ENCODE results near the gene CD300LG. TPM values are rescaled to one million over a fixed set of nuclear protein-coding genes. Genes with fewer than 3 reads are reported as not detected.

Gene CD300LG
- total and polyA plus RNA-seq, 4 donors = 1.1 to 6.8 (median 2.5) TPM

DNA sequence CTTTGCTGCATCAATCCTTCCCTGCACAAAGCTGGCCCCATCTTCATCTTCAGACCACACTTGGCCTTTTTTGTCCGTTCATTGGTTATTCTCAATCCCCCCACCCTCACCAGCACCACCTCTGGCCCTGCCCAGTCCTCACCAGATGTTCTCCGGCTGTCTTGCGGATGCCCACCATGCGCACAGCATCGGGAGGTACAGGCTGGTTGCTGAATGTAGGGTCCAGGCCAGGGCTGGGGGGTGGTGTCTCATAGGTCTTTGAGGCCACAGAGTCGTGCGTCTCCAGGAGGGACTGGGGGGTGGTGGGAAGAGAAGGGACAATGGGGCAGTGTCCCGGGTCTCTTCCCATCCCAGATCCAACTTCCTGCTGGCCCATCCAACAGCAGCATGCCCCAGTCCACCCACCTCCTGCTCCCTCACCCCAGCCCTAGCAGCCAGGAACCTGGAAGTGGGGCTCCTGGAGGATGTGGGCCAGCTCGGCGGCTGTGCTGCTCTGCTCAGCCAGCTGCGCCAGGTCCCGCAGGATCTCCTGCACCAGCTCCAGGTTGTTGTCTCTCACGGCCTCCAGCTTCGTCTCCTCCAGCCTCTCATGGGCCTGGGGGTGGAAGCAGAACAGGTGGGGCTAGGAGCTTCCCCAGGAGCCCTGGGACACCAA lies 35.9 kb downstream of the CD300LG start:
- Histone ChIP-seq H3K27me3 (ENCODE audit: control insufficient read depth in 3 of 3, insufficient read depth in 3 of 3, low read length in 2 of 3) (no peaks in the 10 kb centered on the region), H3K4me3 (no peak overlapping the region), H3K9ac (ENCODE audit: insufficient read depth in 1 of 2, low read length in 2 of 2) (no peak overlapping the region), H3K4me1 (ENCODE audit: control insufficient read depth in 5 of 5, insufficient read depth in 5 of 5, low read length in 5 of 5) (no peaks in the 10 kb centered on the region), H3K9me3 (ENCODE audit: control insufficient read depth in 4 of 4, insufficient read depth in 3 of 4, low read length in 3 of 4) (no peaks in the 10 kb centered on the region), H3K36me3 (ENCODE audit: control insufficient read depth in 4 of 4, insufficient read depth in 4 of 4, low read length in 4 of 4) (peaks cover 0 to 3% (median 0%) of the 10 kb centered on the region in 4 donors), H3K27ac (ENCODE audit: low read depth in 1 of 2, low read length in 1 of 2) (no peak overlapping the region)
- TF ChIP-seq, protein P1, sequence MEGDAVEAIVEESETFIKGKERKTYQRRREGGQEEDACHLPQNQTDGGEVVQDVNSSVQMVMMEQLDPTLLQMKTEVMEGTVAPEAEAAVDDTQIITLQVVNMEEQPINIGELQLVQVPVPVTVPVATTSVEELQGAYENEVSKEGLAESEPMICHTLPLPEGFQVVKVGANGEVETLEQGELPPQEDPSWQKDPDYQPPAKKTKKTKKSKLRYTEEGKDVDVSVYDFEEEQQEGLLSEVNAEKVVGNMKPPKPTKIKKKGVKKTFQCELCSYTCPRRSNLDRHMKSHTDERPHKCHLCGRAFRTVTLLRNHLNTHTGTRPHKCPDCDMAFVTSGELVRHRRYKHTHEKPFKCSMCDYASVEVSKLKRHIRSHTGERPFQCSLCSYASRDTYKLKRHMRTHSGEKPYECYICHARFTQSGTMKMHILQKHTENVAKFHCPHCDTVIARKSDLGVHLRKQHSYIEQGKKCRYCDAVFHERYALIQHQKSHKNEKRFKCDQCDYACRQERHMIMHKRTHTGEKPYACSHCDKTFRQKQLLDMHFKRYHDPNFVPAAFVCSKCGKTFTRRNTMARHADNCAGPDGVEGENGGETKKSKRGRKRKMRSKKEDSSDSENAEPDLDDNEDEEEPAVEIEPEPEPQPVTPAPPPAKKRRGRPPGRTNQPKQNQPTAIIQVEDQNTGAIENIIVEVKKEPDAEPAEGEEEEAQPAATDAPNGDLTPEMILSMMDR (IDR thresholded peaks at IDR 0.05; ENCODE audit: control extremely low read depth, extremely low read depth) = no peak
- ATAC-seq (ENCODE audit: insufficient read depth, low FRiP score) = no peak
- DNase-seq = no peak
- 89 to 90% methylated on average over 14 of the region's 14 CpGs for WGBS, 2 donors

DNA sequence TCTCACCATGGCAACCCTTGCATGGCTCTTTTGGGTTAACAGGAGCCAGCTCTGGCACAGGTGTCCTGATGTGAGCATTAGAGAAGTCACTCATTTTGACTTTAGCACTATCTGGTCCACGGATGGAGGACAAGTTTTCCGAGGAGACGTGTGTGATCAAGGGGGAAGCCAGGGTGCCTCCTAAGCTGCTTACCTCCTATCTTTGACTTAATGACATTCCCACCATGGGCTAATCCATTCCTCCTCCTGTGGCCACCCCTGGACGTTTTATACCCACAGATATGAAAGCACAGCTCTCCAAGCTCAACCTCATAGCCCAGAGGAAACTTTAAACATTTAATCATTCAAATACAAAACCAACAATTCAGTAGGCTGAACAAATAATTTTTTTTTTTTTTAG lies 41.6 kb downstream of the CD300LG start:
- Histone ChIP-seq H3K4me3 (no peak overlapping the region), H3K9me3 (ENCODE audit: control insufficient read depth in 4 of 4, insufficient read depth in 3 of 4, low read length in 3 of 4) (no peaks in the 10 kb centered on the region), H3K27me3 (ENCODE audit: control insufficient read depth in 3 of 3, insufficient read depth in 3 of 3, low read length in 2 of 3) (no peaks in the 10 kb centered on the region), H3K27ac (ENCODE audit: low read depth in 1 of 2, low read length in 1 of 2) (no peak overlapping the region), H3K4me1 (ENCODE audit: control insufficient read depth in 5 of 5, insufficient read depth in 5 of 5, low read length in 5 of 5) (no peaks in the 10 kb centered on the region), H3K36me3 (ENCODE audit: control insufficient read depth in 4 of 4, insufficient read depth in 4 of 4, low read length in 4 of 4) (no peaks in the 10 kb centered on the region), H3K9ac (ENCODE audit: insufficient read depth in 1 of 2, low read length in 2 of 2) (no peak overlapping the region)
- DNase-seq (no peak), ATAC-seq (ENCODE audit: insufficient read depth, low FRiP score) (no peak)
- 75 to 83% methylated on average over 4 of the region's 4 CpGs for WGBS, 2 donors
- TF ChIP-seq, protein P1 (IDR thresholded peaks at IDR 0.05; ENCODE audit: control extremely low read depth, extremely low read depth) = no peak

DNA sequence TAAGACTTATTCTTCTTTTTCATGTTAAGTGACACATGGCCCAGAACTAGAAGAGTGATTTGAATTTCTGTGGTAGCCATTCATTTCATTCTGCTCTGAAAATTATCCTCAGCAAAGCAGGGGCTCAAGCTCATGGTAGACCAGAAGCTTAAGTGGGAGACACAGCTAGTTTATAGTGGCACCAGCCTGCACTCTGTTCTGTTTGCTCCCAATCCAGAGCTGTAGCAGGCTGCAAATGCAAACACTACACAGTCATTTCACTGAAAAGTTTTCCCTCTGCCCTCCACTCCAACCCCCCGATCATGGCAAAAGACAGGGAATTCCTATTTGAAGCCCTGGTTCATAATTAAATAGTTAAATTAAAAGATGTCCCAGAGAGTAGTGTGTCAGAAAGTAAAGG lies 43.3 kb downstream of the CD300LG start:
- no peak for DNase-seq
- H3K9ac ChIP-seq (ENCODE audit: insufficient read depth in 1 of 2, low read length in 2 of 2) = no peak overlapping the region
- H3K27ac ChIP-seq (ENCODE audit: low read depth in 1 of 2, low read length in 1 of 2) = no peak overlapping the region
- no peaks in the 10 kb centered on the region for H3K36me3 ChIP-seq (ENCODE audit: control insufficient read depth in 4 of 4, insufficient read depth in 4 of 4, low read length in 4 of 4)
- H3K4me1 ChIP-seq (ENCODE audit: control insufficient read depth in 5 of 5, insufficient read depth in 5 of 5, low read length in 5 of 5) = no peaks in the 10 kb centered on the region
- H3K4me3 ChIP-seq = no peak overlapping the region
- TF ChIP-seq, protein P1 (IDR thresholded peaks at IDR 0.05; ENCODE audit: control extremely low read depth, extremely low read depth) = no peak
- no peaks in the 10 kb centered on the region for H3K9me3 ChIP-seq (ENCODE audit: control insufficient read depth in 4 of 4, insufficient read depth in 3 of 4, low read length in 3 of 4)
- H3K27me3 ChIP-seq (ENCODE audit: control insufficient read depth in 3 of 3, insufficient read depth in 3 of 3, low read length in 2 of 3) = no peaks in the 10 kb centered on the region
- ATAC-seq (ENCODE audit: insufficient read depth, low FRiP score) = no peak
- 87 to 94% methylated on average over 1 of the region's 1 CpG for WGBS, 2 donors
